ENCODE results near the gene XRRA1. TPM values are rescaled to one million over a fixed set of nuclear protein-coding genes. Genes with fewer than 3 reads are reported as not detected.
A peak's percentile ranks its signal among the peaks of the same experiment; 100 is the strongest.

The XRRA1 gene
- total and polyA plus RNA-seq, 2 of the 4 experiments (the other 2 are of a cell fraction): 5.4 to 6.3 TPM

DNA sequence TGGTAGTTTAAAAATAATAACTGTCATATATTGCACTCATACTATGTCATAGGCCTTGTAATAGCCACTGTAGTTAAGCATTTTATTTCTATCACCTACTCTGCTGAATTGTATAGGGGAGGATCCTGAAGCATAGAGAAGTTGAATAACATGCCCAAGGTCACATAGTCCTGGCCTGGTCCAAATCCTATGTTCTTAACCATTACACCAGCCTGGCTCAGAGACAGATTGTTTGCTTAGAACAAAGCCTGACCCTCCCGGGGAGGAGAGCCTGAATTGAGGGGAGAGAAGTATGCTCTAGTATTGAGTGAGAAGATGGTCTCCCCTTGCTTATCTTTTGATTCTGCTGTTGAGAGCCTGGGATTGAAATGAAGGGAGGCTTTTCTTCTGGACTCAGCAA is 42.0 kb upstream of the XRRA1 start:
- no peak overlapping the region for H3K9ac ChIP-seq (ENCODE audit: low read depth, low read length)
- H3K9me1 ChIP-seq (ENCODE audit: insufficient read depth, low read length): 0 out of 2 replicates have a peak, but pooled peaks cover 3% of the 10 kb centered on the region
- no peak overlapping the region for H3K4me2 ChIP-seq (ENCODE audit: low read depth, low read length)
- DNase-seq (no peak), ATAC-seq (ENCODE audit: low read depth) (no peak)
- TF ChIP-seq, protein P1, sequence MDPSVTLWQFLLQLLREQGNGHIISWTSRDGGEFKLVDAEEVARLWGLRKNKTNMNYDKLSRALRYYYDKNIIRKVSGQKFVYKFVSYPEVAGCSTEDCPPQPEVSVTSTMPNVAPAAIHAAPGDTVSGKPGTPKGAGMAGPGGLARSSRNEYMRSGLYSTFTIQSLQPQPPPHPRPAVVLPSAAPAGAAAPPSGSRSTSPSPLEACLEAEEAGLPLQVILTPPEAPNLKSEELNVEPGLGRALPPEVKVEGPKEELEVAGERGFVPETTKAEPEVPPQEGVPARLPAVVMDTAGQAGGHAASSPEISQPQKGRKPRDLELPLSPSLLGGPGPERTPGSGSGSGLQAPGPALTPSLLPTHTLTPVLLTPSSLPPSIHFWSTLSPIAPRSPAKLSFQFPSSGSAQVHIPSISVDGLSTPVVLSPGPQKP (IDR thresholded peaks at IDR 0.05; ENCODE audit: borderline replicate concordance, low read depth, low read length): no peak
- TF ChIP-seq MAFK (IDR thresholded peaks at IDR 0.05; ENCODE audit: low read depth, low read length) (no peak), POLR2A (IDR thresholded peaks at IDR 0.05; ENCODE audit: low read depth, low read length) (no peak), FOS (IDR thresholded peaks at IDR 0.05; ENCODE audit: low read depth, low read length) (no peak), NFE2L2 (IDR thresholded peaks at IDR 0.05; ENCODE audit: low read depth, low read length) (no peak), MXI1 (IDR thresholded peaks at IDR 0.05; ENCODE audit: borderline replicate concordance, low read depth, low read length) (no peak), RAD21 (IDR thresholded peaks at IDR 0.05; ENCODE audit: low read length) (no peak), MAZ (IDR thresholded peaks at IDR 0.05; ENCODE audit: borderline replicate concordance, low read depth, low read length) (no peak), RFX5 (IDR thresholded peaks at IDR 0.05; ENCODE audit: low read depth, low read length) (no peak), BHLHE40 (IDR thresholded peaks at IDR 0.05; ENCODE audit: low read depth, low read length) (no peak), CEBPB (IDR thresholded peaks at IDR 0.05; ENCODE audit: low read depth, low read length) (no peak), CHD1 (IDR thresholded peaks at IDR 0.05; ENCODE audit: low read depth, low read length) (no peak), RCOR1 (IDR thresholded peaks at IDR 0.05; ENCODE audit: insufficient replicate concordance, low read length) (no peak), SMC3 (IDR thresholded peaks at IDR 0.05; ENCODE audit: low read depth, low read length) (no peak)
- TF ChIP-seq, protein P2, sequence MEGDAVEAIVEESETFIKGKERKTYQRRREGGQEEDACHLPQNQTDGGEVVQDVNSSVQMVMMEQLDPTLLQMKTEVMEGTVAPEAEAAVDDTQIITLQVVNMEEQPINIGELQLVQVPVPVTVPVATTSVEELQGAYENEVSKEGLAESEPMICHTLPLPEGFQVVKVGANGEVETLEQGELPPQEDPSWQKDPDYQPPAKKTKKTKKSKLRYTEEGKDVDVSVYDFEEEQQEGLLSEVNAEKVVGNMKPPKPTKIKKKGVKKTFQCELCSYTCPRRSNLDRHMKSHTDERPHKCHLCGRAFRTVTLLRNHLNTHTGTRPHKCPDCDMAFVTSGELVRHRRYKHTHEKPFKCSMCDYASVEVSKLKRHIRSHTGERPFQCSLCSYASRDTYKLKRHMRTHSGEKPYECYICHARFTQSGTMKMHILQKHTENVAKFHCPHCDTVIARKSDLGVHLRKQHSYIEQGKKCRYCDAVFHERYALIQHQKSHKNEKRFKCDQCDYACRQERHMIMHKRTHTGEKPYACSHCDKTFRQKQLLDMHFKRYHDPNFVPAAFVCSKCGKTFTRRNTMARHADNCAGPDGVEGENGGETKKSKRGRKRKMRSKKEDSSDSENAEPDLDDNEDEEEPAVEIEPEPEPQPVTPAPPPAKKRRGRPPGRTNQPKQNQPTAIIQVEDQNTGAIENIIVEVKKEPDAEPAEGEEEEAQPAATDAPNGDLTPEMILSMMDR (conservative IDR thresholded peaks at IDR 0.05; ENCODE audit: low read depth, low read length): no peak
- TF ChIP-seq, protein P3, sequence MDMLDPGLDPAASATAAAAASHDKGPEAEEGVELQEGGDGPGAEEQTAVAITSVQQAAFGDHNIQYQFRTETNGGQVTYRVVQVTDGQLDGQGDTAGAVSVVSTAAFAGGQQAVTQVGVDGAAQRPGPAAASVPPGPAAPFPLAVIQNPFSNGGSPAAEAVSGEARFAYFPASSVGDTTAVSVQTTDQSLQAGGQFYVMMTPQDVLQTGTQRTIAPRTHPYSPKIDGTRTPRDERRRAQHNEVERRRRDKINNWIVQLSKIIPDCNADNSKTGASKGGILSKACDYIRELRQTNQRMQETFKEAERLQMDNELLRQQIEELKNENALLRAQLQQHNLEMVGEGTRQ (IDR thresholded peaks at IDR 0.05; ENCODE audit: low read depth, low read length): no peak
- no peaks in the 10 kb centered on the region for H3K27me3 ChIP-seq (ENCODE audit: control insufficient read depth, insufficient read depth, low read length)
- no peak overlapping the region for H2AK5ac ChIP-seq (ENCODE audit: low read depth, low read length)
- H2BK20ac ChIP-seq (ENCODE audit: low read depth, low read length): no peak overlapping the region
- no peak overlapping the region for H3K56ac ChIP-seq (ENCODE audit: extremely low read depth, insufficient read depth, low read length)
- no peak overlapping the region for H4K8ac ChIP-seq (ENCODE audit: low read depth in 2 of 2, low read length in 2 of 2)
- no TSS peak for BruUV-seq (replicated peaks)
- dilution Hi-C loops (cut with HindIII; ENCODE audit: low sequenced_read_pairs, unreplicated experiment) (no loop called here), intact Hi-C loops (cut with micrococcal nuclease) (no loop called here), in situ Hi-C loops (cut with MboI; ENCODE audit: low sequenced_read_pairs) (no loop called here)
- no peak overlapping the region for H3K18ac ChIP-seq (ENCODE audit: low read depth, low read length)
- no peak overlapping the region for H2AFZ ChIP-seq (replicated peaks; ENCODE audit: low read length, poor library complexity)
- no peak overlapping the region for H3K4ac ChIP-seq (ENCODE audit: low read depth, low read length)
- peaks cover 6% of the 10 kb centered on the region; the same call in 1 of the 2 replicates for H3K36me3 ChIP-seq (ENCODE audit: control insufficient read depth, insufficient read depth, low read length)
- H3K23ac ChIP-seq (ENCODE audit: low read depth, low read length): 0 out of 2 replicates have a peak overlapping the region, but pooled peaks have one; percentile 15
- no peak overlapping the region for H2BK5ac ChIP-seq (ENCODE audit: low read depth, low read length, poor library complexity, severe bottlenecking)
- ChIA-PET POLR2A (ENCODE audit: unreplicated experiment) (no interaction called here), CTCF (no interaction called here)
- H3K9me3 ChIP-seq (ENCODE audit: control insufficient read depth, insufficient read depth, low read length): no peaks in the 10 kb centered on the region
- no peak overlapping the region for H2BK120ac ChIP-seq (ENCODE audit: low read depth, low read length)
- no peak overlapping the region for H2AK9ac ChIP-seq (replicated peaks; ENCODE audit: low read depth, low read length, poor library complexity)
- WGBS, 2 experiments (ENCODE audit: extremely low coverage in 2 of 2, insufficient read length in 1 of 2): no CpG with 5 or more reads among the region's 1 CpG
- H4K5ac ChIP-seq (ENCODE audit: low read depth, low read length): no peak overlapping the region
- no peaks in the 10 kb centered on the region for H4K20me1 ChIP-seq (ENCODE audit: insufficient read depth, low read length)
- no peak overlapping the region for H3K14ac ChIP-seq (replicated peaks; ENCODE audit: low read depth, low read length)
- H4K91ac ChIP-seq (ENCODE audit: insufficient read depth, low read depth, low read length): no peak overlapping the region
- no peak overlapping the region for H2BK15ac ChIP-seq (ENCODE audit: low read depth, low read length)
- H3K4me3 ChIP-seq (ENCODE audit: insufficient read depth, low read depth, low read length): no peak overlapping the region
- H3K27ac ChIP-seq (ENCODE audit: insufficient read depth, low read length): no peak overlapping the region
- no peaks in the 10 kb centered on the region for H3K4me1 ChIP-seq (ENCODE audit: control insufficient read depth, insufficient read depth, low read length)
- H3K79me1 ChIP-seq (ENCODE audit: low read depth in 1 of 2, low read length in 2 of 2): peaks cover 10 to 19% of the 10 kb centered on the region in 2 experiments
